ENCODE measurements around the gene PRKACA.
"Not testable (repeated sequence)": the region's sequence is repeated elsewhere in the genome, so short reads cannot be mapped to it uniquely, and the experiment has no call there.

Gene PRKACA

DNA sequence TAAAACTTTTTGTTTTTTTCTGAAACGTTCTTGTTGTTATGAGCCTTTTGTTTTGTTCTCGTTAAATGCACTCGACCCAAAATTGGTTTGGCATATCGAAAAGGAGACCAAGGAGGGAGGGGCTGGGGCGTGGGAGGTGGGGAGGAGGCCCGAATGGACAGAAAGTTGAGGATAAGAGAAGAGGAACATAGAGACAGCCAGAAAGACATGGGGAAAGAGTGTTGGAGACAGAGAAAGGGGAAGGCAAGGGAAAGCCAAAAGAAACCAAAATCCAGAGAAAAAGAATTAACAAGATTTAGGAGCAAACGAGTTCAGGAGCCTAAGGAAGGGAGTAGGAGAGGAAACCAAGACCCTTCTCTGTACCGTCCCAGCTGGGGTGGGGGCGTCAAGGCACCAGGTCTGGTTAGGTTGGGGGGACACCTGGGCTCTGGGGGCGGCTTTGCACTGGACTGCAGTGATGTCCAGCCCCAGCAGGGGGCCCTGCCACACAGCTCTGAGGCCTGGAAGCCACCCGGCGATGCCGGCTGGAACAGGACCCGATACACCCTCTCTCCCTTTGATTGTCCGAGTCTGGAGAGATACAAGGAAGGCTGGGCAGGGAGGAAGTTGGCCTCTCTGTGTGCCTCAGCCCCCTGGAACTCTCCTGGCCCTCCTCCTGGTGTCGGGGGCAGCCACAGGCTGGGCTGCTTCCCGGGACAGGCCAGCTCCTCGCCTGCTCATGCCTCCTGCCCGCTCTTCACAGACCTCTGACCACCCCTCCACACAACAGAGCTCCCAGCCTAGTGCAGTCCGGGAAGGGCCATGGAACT, 30.4 kb upstream of the PRKACA start:
- 0 out of 2 replicates have a peak, but pooled peaks cover 3% of the 10 kb centered on the region for H3F3A ChIP-seq (ENCODE audit: insufficient read depth, low read length)
- H3K27ac ChIP-seq (ENCODE audit: low read length): no peak overlapping the region
- H3K4me1 ChIP-seq (ENCODE audit: low read length): peaks cover 12% of the 10 kb centered on the region
- no peaks in the 10 kb centered on the region for H4K20me1 ChIP-seq (ENCODE audit: insufficient read depth, low read length)
- no peaks in the 10 kb centered on the region for H3K27me3 ChIP-seq (replicated peaks; ENCODE audit: insufficient read depth, low read length)
- H2AFZ ChIP-seq (ENCODE audit: low read length): no peak overlapping the region
- H3K79me2 ChIP-seq (ENCODE audit: low read length): no peaks in the 10 kb centered on the region
- H3K36me3 ChIP-seq (replicated peaks; ENCODE audit: insufficient read depth, low read length): no peaks in the 10 kb centered on the region
- H3K4me3 ChIP-seq (ENCODE audit: low read length): no peak overlapping the region
- TF ChIP-seq EZH2 (optimal IDR thresholded peaks at IDR 0.05; ENCODE audit: low read depth, low read length) (no peak), EZH2phosphoT487 (IDR thresholded peaks at IDR 0.05; ENCODE audit: low read length) (no peak)
- TF ChIP-seq, protein P1, sequence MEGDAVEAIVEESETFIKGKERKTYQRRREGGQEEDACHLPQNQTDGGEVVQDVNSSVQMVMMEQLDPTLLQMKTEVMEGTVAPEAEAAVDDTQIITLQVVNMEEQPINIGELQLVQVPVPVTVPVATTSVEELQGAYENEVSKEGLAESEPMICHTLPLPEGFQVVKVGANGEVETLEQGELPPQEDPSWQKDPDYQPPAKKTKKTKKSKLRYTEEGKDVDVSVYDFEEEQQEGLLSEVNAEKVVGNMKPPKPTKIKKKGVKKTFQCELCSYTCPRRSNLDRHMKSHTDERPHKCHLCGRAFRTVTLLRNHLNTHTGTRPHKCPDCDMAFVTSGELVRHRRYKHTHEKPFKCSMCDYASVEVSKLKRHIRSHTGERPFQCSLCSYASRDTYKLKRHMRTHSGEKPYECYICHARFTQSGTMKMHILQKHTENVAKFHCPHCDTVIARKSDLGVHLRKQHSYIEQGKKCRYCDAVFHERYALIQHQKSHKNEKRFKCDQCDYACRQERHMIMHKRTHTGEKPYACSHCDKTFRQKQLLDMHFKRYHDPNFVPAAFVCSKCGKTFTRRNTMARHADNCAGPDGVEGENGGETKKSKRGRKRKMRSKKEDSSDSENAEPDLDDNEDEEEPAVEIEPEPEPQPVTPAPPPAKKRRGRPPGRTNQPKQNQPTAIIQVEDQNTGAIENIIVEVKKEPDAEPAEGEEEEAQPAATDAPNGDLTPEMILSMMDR (IDR thresholded peaks at IDR 0.05; ENCODE audit: low read length): peak; percentile 49
- DNase-seq: no peak
- no peaks in the 10 kb centered on the region for H3K9me3 ChIP-seq (replicated peaks; ENCODE audit: insufficient read depth, low read length)
- no peak overlapping the region for H3K4me2 ChIP-seq (ENCODE audit: low read depth, low read length)
- no peak overlapping the region for H3K9ac ChIP-seq (ENCODE audit: low read length)
- H3K9me2 ChIP-seq (replicated peaks; ENCODE audit: insufficient read depth, low read length): no peaks in the 10 kb centered on the region

DNA sequence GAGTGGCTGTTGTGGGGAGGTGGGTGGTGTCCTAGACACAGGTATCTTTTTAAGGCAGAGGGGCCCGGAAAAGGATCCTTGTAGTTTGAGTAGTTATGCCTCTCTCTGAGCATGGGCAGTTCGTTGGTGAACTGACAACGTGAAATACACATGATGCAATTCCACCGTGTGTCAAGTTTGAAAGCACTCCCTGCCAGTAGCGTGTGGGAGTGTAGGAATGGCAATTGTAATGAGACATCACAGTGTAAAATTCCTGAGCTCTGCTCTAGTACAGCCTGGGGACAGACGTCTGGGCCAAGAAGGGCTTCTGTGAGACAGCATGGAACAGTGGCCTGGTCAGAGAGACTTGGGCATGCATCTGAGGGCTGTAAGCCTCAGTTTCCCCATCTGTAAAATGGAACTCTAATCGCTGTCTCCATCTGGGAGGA, 29.2 kb upstream of the PRKACA start:
- TF ChIP-seq EZH2 (optimal IDR thresholded peaks at IDR 0.05; ENCODE audit: low read depth, low read length): no peak
- TF ChIP-seq, protein P1 (IDR thresholded peaks at IDR 0.05; ENCODE audit: low read length): no peak
- TF ChIP-seq EZH2phosphoT487 (IDR thresholded peaks at IDR 0.05; ENCODE audit: low read length): no peak
- no peak for DNase-seq

DNA sequence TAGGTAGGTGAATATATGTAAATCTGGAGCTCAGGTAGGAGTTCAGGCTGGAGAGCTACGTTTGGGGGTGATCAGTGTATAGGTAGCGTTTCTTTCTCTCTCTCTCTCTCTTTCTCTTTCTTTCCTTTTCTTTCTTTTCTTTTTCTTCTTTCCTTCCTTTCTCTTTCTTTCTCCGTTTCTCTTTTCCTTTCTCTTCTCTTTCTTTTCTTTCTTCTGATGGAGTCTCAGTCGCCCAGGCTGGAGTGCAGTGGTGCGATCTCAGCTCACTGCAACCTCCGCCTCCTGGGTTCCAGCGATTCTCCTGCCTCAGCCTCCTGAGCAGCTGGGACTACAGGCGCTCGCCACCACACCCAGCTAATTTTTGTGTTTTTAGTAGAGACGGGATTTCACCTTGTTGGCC, 28.6 kb upstream of the PRKACA start:
- H3K4me3 ChIP-seq (ENCODE audit: low read length); H3K79me2 ChIP-seq (ENCODE audit: low read length); H3K27me3 ChIP-seq (replicated peaks; ENCODE audit: insufficient read depth, low read length); DNase-seq; H2AFZ ChIP-seq (ENCODE audit: low read length); H3K9me3 ChIP-seq (replicated peaks; ENCODE audit: insufficient read depth, low read length); H3K9me2 ChIP-seq (replicated peaks; ENCODE audit: insufficient read depth, low read length); H3K36me3 ChIP-seq (replicated peaks; ENCODE audit: insufficient read depth, low read length); H4K20me1 ChIP-seq (ENCODE audit: insufficient read depth, low read length); H3K9ac ChIP-seq (ENCODE audit: low read length); H3F3A ChIP-seq (ENCODE audit: insufficient read depth, low read length); H3K4me2 ChIP-seq (ENCODE audit: low read depth, low read length); H3K27ac ChIP-seq (ENCODE audit: low read length): not testable (repeated sequence)
- peaks cover 12% of the 10 kb centered on the region for H3K4me1 ChIP-seq (ENCODE audit: low read length)

More for the DNA sequence above, 29.2 kb upstream of the PRKACA start:
- Histone ChIP-seq H3K9me3 (replicated peaks; ENCODE audit: insufficient read depth, low read length) (no peaks in the 10 kb centered on the region), H3F3A (ENCODE audit: insufficient read depth, low read length) (0 out of 2 replicates have a peak, but pooled peaks cover 3% of the 10 kb centered on the region), H3K4me2 (ENCODE audit: low read depth, low read length) (no peak overlapping the region), H3K27ac (ENCODE audit: low read length) (no peak overlapping the region), H3K9ac (ENCODE audit: low read length) (no peak overlapping the region), H3K79me2 (ENCODE audit: low read length) (no peaks in the 10 kb centered on the region), H3K27me3 (replicated peaks; ENCODE audit: insufficient read depth, low read length) (no peaks in the 10 kb centered on the region), H3K9me2 (replicated peaks; ENCODE audit: insufficient read depth, low read length) (no peaks in the 10 kb centered on the region), H2AFZ (ENCODE audit: low read length) (no peak overlapping the region), H3K4me3 (ENCODE audit: low read length) (no peak overlapping the region), H3K4me1 (ENCODE audit: low read length) (peaks cover 12% of the 10 kb centered on the region), H4K20me1 (ENCODE audit: insufficient read depth, low read length) (no peaks in the 10 kb centered on the region), H3K36me3 (replicated peaks; ENCODE audit: insufficient read depth, low read length) (no peaks in the 10 kb centered on the region)

DNA sequence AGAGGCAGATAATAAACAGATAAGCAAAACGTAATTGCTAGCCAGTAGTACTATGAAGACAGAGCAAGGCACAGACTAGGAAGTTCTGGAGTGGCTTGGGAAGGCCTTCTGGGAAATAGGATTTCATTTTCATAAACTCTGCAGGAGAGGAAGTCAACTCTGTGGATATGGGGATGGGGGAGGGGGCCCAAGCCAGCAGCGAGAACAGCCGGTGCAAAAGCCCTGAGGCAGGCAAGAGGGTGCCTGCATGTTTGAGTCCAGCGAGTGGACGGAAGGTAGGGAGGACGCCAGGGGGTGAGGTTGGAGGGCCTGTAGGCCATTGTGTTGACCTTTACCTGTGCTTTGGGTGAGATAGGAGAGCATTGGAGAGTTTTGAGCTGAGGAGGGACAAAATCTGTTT, 27.8 kb upstream of the PRKACA start:
- Histone ChIP-seq H3K27me3 (replicated peaks; ENCODE audit: insufficient read depth, low read length) (no peaks in the 10 kb centered on the region), H3K4me2 (ENCODE audit: low read depth, low read length) (no peak overlapping the region), H3F3A (ENCODE audit: insufficient read depth, low read length) (0 out of 2 replicates have a peak, but pooled peaks cover 3% of the 10 kb centered on the region), H3K9me2 (replicated peaks; ENCODE audit: insufficient read depth, low read length) (no peaks in the 10 kb centered on the region), H3K4me1 (ENCODE audit: low read length) (peaks cover 12% of the 10 kb centered on the region), H3K4me3 (ENCODE audit: low read length) (no peak overlapping the region), H3K27ac (ENCODE audit: low read length) (no peak overlapping the region), H2AFZ (ENCODE audit: low read length) (no peak overlapping the region), H3K79me2 (ENCODE audit: low read length) (no peaks in the 10 kb centered on the region), H3K36me3 (replicated peaks; ENCODE audit: insufficient read depth, low read length) (no peaks in the 10 kb centered on the region), H4K20me1 (ENCODE audit: insufficient read depth, low read length) (no peaks in the 10 kb centered on the region), H3K9me3 (replicated peaks; ENCODE audit: insufficient read depth, low read length) (no peaks in the 10 kb centered on the region), H3K9ac (ENCODE audit: low read length) (no peak overlapping the region)
- no peak for DNase-seq
- no peak for TF ChIP-seq EZH2phosphoT487 (IDR thresholded peaks at IDR 0.05; ENCODE audit: low read length)
- TF ChIP-seq, protein P1 (IDR thresholded peaks at IDR 0.05; ENCODE audit: low read length): no peak
- TF ChIP-seq EZH2 (optimal IDR thresholded peaks at IDR 0.05; ENCODE audit: low read depth, low read length): no peak
